Liver (tissue), 3 donors: ENCODE data around the gene AMOTL1.

ENCODE experiments used
- ATF3 ChIP-seq: IDR thresholded peaks from 2 replicates; pipeline ENCODE4 v1.6.1; 2016; ENCODE audit warnings: antibody characterized with exemption
- CTCF ChIP-seq: fragments of 150-350 bp; IDR thresholded peaks from 2 replicates; pipeline ENCODE4 v1.5.1; 2017; ENCODE audit warnings: improper control_type of control experiment, low read depth, low read length; ENCODE audit not compliant: missing input control
- EGR1 ChIP-seq, 2 donors: IDR thresholded peaks; 2 replicates each; pipeline ENCODE4 v1.6.1; 2016 to 2018; ENCODE audit warnings: antibody characterized with exemption in 2 of 2, low read depth in 2 of 2
- GABPA ChIP-seq, 2 donors: IDR thresholded peaks in 1 of 2; conservative IDR thresholded peaks in 1 of 2; 2 replicates each; pipeline ENCODE4 v1.6.1; 2016; ENCODE audit warnings: antibody characterized with exemption in 2 of 2, mild to moderate bottlenecking in 1 of 2, moderate library complexity in 1 of 2
- HNF4G ChIP-seq: IDR thresholded peaks from 2 replicates; pipeline ENCODE4 v1.6.1; 2016; ENCODE audit warnings: antibody characterized with exemption
- JUND ChIP-seq, 2 donors: IDR thresholded peaks; 2 replicates each; pipeline ENCODE4 v1.6.1; 2016; ENCODE audit warnings: antibody characterized with exemption in 2 of 2
- MAX ChIP-seq: IDR thresholded peaks from 2 replicates; pipeline ENCODE4 v1.6.1; 2016; ENCODE audit warnings: antibody characterized with exemption
- NR2F2 ChIP-seq: IDR thresholded peaks from 2 replicates; pipeline ENCODE4 v1.6.1; 2016; ENCODE audit warnings: antibody characterized with exemption
- RAD21 ChIP-seq, 2 donors: IDR thresholded peaks; 2 replicates each; pipeline ENCODE4 v1.6.1; 2016; ENCODE audit warnings: antibody characterized with exemption in 2 of 2, mild to moderate bottlenecking in 2 of 2
- REST ChIP-seq: IDR thresholded peaks from 2 replicates; pipeline ENCODE4 v1.6.1; 2016; ENCODE audit warnings: antibody characterized with exemption, mild to moderate bottlenecking
- RXRA ChIP-seq, 2 donors: IDR thresholded peaks; 2 replicates each; pipeline ENCODE4 v1.6.1; 2017 to 2018; ENCODE audit warnings: antibody characterized with exemption in 2 of 2, mild to moderate bottlenecking in 1 of 2
- SP1 ChIP-seq: IDR thresholded peaks from 2 replicates; pipeline ENCODE4 v1.6.1; 2018; ENCODE audit warnings: antibody characterized with exemption, mild to moderate bottlenecking
- TAF1 ChIP-seq: conservative IDR thresholded peaks from 2 replicates; pipeline ENCODE4 v1.6.1; 2016; ENCODE audit warnings: antibody characterized with exemption, mild to moderate bottlenecking
- YY1 ChIP-seq: IDR thresholded peaks from 2 replicates; pipeline ENCODE4 v1.6.1; 2016; ENCODE audit warnings: antibody characterized with exemption, mild to moderate bottlenecking
- donor health status: healthy.
- donor health status: healthy.

- TF ChIP-seq CTCF (no peak), ATF3 (no peak), MAX (no peak), REST (no peak), TAF1 (no peak), SP1 (no peak), HNF4G (no peak), EGR1 (IDR thresholded peaks at IDR 0.05; ENCODE audit: low read depth in 2 of 2) (no peak), YY1 (no peak), GABPA (IDR thresholded peaks at IDR 0.05 in 1 of 2, conservative IDR thresholded peaks at IDR 0.05 in 1 of 2) (no peak), RXRA (IDR thresholded peaks at IDR 0.05) (no peak), RAD21 (IDR thresholded peaks at IDR 0.05) (no peak), NR2F2 (no peak), JUND (IDR thresholded peaks at IDR 0.05) (no peak)
Observed at GRCh38 chr11:94895971-94896370, 127.8 kb downstream of the AMOTL1 start.
